Activated CD4-positive, CD25-positive, alpha-beta regulatory T cell (primary cell): ENCODE results near the gene PATZ1.
"Not testable (repeated sequence)": the region's sequence is repeated elsewhere in the genome, so short reads cannot be mapped to it uniquely, and the experiment has no call there.

Experiments used
- DNase-seq, 4 experiments: peaks; one replicate each; lab custom pipeline; 2025; lab: John Stamatoyannopoulos, UW

PATZ1 gene

GRCh38 chr22:31342389-31343140 lies 3.6 kb downstream of the PATZ1 start:
- DNase-seq: no peak

DNA sequence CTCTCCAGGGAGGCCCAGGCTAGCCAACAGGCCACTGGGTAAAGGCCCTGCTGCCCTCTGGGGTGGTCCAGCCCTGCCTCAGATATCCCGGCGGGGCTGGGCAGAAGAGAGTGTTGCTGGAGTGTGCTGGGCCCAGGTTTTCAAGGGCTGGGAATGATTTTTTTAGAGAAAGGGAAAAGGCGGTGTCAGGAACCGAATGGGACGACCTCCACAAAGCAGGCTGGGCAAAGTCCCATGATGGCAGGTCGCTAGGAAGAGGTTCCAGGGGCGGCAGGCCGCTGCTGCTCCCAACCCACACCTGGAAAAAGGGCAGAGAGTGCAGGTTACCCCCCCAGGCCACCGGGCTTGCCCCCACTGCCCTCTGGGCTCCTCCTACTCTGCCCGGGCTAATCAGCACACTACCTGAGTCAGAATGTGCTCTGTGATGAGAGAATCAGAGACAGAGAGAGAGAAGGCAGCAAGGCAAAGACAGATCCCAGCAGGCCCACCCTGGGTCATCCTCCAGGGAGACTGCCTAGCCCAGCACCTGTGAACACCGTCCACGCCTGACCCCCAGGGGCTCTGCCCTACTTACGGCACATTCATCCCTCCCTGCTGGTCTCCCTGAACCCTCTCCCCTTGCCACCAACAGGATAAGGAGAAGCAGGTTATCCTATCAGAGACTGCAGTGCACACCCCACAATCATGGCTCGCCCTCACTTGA lies 4.6 kb downstream of the PATZ1 start:
- no peak for DNase-seq

DNA sequence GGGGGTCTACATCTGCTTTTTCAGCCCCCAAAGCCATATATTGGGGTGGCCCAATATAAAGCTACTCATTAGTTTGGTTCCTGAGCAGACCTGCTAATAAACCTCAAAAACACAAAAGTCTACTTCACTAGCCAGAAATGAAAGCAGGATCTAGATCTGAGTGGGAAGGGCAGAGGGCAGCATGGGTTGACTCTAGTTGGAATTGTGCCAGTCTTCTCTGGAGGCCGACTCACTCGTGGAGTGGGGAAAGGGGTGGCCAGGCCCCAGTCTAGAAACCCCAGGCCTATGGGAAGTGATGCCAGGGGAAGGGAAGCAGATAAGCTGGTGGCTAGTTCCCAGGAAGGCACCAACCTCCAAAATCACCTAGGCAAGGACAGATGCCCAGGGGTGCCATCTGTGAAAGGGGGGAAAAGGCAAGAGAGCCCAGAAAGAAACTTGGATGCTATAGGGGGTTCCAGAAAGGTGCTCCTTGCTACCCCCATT lies 5.3 kb downstream of the PATZ1 start:
- DNase-seq: no peak

DNA sequence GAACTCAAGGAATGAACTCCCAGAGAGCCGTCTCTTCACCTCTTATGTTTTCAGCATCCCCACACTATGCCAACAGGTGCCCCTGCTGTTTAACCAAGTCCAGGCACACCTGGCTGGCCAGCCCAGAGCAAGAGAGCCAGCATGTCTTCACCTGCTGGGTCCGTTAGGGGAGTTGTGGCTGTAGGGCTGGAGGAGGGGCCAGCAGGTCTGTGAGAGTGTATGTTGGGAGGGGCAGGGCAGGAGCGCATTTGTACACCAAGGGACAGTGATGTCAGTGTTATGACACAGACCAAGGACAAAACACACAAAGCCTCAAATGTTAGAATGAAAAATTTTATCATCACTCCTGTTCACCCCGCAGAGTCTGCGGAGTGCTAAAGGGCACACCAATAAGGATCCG lies 5.8 kb downstream of the PATZ1 start:
- no peak for DNase-seq

DNA sequence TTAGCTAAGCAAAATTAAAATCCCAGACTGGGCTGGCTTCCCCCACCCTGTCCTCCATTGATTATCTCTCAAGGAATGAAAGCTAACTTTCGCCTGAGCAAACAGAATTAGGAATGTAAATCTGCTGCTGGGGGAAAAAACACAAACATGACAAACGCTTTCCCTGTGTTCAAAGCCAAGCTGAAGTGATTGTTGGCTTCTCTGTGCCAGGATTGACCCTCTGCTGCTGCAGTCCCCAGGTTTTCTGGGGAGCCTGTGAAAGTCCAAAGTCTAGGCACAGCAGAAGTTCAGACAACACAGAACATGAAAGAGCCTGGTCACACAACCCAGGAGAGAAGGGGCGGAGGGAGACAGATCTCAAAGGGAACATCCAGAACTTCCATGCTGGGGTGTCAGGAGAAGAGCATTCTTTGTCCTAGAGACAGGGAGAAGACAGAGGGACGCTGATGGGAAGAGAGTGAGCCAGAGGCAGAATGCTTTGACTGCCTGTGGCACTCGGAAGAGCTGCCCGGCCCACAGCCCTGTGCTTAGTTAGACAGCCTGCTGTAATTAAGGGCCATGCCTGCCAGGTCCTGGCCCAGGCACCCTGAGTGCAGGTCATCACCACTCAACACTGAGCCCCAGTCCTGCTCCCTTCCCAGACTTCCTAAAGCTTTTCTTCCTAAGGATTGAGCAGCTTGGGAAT lies 6.9 kb downstream of the PATZ1 start:
- DNase-seq: no peak

GRCh38 chr22:31337178-31337577 lies 9.0 kb downstream of the PATZ1 start:
- no peak for DNase-seq

GRCh38 chr22:31334329-31334728 lies 11.8 kb downstream of the PATZ1 start:
- DNase-seq: no peak

- no peak for DNase-seq
Measured at GRCh38 chr22:31333641-31334040, 12.5 kb downstream of the PATZ1 start.

DNA sequence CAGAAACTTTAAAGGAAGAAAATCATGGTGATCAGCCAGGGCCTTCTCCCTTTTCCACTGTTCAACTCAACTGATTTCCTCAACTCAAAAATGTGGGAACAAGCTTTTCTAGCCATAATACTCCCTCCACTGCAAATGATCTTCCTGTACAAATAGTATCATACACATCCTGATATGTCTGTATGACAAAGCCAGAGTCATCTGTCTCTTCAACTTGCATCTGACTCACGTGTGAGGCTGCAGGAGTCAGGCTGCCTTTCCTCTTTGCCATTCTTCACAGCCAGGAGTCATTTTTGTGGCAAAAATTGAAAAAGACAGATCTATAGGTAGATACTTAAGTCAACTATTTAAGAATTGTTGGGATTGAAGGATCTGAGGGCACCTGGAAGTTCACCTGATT lies 13.3 kb downstream of the PATZ1 start:
- no peak for DNase-seq

- no peak for DNase-seq
Measured at GRCh38 chr22:31332010-31332409, 14.1 kb downstream of the PATZ1 start.

DNA sequence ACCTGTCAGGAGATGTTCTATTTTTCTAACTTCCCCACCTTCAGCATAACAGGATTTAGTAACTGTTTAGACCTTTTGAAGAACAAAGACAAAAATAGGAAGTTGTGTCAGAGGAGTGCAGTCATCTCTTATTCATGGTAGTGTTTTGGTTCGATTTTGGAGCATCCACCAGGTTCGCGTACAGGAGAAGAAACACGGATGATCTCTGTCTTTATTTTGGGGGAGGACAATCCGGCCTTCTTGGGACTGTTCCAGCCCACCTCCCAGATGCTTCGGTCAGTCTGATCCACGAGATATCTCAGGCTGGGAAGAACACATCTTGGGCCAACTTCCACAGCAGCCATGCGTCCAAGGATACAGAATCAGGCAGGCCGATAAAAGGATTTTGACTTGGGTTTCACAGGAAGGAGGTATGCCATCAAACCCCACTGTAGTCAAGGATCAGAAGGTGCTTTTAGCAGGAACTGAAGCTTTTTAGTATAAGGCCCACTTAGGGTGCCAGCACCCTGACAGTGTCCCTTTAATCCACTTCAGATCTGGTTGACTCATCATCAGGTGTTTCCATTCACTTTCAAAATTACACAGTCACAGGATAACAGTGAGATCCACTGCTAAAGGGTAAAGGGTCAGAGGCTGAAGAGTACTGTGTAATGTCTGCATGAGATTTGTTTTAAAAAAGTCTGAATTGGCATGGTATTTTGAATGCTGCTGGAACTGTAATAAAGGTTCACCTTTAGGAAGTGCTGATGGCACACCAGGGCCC lies 16.5 kb downstream of the PATZ1 start:
- DNase-seq: no peak

DNA sequence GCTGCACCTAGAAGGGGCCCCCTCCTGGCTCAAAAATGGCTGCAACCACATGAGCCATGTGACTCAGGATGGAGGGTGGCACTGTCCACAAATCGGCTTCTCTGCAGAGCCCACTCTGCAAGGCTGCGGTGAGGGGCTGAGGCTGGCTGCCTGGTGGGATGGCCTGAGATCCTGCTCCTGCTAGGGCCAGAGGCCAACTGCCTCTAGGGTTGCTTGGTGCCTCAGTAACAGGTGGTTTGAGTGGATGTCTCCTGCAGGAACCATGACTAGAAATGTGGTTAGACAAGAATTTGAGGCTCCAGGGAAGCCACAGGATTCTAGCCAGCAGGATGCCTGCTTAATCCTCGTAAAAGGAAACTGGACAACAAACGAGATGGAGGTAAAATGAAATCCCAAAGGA lies 17.1 kb downstream of the PATZ1 start:
- DNase-seq: no peak

DNA sequence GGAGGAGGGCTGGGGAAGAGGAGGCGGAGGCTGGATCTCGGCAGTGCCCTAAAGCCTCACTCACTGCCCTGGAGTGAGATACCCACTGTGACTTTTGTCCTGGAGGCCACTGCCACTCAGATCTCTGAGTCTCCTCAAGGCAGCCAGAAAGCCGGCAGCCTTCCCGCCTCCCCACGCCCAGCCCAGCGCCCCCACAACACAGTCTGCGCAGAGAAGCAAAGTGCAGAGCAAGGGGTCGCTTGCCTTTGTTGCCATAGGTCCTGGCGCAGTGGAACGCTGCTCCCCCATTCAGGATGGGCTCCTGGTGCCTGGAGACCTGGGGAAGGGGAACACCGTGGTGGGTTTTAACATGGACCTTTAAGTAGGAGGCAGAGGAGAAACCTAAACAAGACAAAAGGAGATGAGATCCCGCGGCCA lies 17.6 kb downstream of the PATZ1 start:
- DNase-seq: no peak

- DNase-seq: no peak
Measured at GRCh38 chr22:31327806-31328543, 18.2 kb downstream of the PATZ1 start.

GRCh38 chr22:31326877-31327276 lies 19.3 kb downstream of the PATZ1 start:
- DNase-seq: no peak

GRCh38 chr22:31323578-31324550 lies 22.3 kb downstream of the PATZ1 start:
- no peak for DNase-seq

DNA sequence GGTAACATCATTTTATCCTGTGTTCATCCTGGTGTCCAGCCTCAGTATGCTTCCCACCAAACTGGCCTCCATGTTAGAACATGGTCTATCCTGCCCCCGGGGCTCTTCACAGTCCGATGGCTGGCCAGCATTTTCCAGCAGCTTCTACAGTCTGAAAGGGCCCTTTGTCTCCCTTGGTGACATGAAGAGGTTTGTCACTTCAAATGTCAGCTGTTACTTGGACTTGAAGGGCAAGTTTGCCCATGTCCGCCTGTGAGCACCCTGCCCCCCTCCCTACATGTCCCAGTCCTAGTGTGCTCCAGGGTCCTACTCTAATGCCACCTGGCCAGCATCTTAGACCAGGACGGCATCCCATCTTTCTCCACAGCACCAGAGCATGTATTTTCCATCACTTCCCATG lies 24.7 kb downstream of the PATZ1 start:
- DNase-seq: no peak

DNA sequence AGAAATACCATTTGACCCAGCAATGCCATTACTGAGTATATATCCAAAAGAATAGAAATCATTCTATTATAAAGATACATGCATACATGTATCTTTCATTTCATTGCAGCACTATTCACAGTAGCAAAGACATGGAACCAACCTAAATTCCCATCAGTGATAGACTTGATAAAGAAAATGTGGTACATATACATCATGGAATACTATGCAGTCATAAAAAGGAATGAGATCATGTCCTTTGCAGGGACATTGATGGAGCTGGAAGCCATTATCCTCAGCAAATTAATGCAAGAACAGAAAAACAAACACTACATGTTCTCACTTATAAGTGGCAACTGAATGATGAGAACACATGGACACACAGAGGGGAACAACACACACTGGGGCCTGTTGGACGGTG lies 31.9 kb downstream of the PATZ1 start:
- DNase-seq: not testable (repeated sequence)

GRCh38 chr22:31313366-31314147 lies 32.6 kb downstream of the PATZ1 start:
- peak; percentile 29 to 50 (median 40) for DNase-seq
